ENCODE results near the gene TTLL10.

GRCh38 chr1:1166642-1167397 lies 6.9 kb upstream of the TTLL10 start:
- TF ChIP-seq, protein P1, sequence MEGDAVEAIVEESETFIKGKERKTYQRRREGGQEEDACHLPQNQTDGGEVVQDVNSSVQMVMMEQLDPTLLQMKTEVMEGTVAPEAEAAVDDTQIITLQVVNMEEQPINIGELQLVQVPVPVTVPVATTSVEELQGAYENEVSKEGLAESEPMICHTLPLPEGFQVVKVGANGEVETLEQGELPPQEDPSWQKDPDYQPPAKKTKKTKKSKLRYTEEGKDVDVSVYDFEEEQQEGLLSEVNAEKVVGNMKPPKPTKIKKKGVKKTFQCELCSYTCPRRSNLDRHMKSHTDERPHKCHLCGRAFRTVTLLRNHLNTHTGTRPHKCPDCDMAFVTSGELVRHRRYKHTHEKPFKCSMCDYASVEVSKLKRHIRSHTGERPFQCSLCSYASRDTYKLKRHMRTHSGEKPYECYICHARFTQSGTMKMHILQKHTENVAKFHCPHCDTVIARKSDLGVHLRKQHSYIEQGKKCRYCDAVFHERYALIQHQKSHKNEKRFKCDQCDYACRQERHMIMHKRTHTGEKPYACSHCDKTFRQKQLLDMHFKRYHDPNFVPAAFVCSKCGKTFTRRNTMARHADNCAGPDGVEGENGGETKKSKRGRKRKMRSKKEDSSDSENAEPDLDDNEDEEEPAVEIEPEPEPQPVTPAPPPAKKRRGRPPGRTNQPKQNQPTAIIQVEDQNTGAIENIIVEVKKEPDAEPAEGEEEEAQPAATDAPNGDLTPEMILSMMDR (conservative IDR thresholded peaks at IDR 0.05; ENCODE audit: low read depth, low read length): no peak
- TF ChIP-seq POLR2A (IDR thresholded peaks at IDR 0.05; ENCODE audit: low read depth, low read length) (no peak), FOS (IDR thresholded peaks at IDR 0.05; ENCODE audit: low read depth, low read length) (no peak), MAZ (IDR thresholded peaks at IDR 0.05; ENCODE audit: borderline replicate concordance, low read depth, low read length) (no peak), RFX5 (IDR thresholded peaks at IDR 0.05; ENCODE audit: low read depth, low read length) (no peak), RCOR1 (IDR thresholded peaks at IDR 0.05; ENCODE audit: insufficient replicate concordance, low read length) (no peak), CEBPB (IDR thresholded peaks at IDR 0.05; ENCODE audit: low read depth, low read length) (no peak), RAD21 (IDR thresholded peaks at IDR 0.05; ENCODE audit: low read length) (no peak), NFE2L2 (IDR thresholded peaks at IDR 0.05; ENCODE audit: low read depth, low read length) (no peak), CHD1 (IDR thresholded peaks at IDR 0.05; ENCODE audit: low read depth, low read length) (no peak)
- TF ChIP-seq, protein P2, sequence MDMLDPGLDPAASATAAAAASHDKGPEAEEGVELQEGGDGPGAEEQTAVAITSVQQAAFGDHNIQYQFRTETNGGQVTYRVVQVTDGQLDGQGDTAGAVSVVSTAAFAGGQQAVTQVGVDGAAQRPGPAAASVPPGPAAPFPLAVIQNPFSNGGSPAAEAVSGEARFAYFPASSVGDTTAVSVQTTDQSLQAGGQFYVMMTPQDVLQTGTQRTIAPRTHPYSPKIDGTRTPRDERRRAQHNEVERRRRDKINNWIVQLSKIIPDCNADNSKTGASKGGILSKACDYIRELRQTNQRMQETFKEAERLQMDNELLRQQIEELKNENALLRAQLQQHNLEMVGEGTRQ (IDR thresholded peaks at IDR 0.05; ENCODE audit: low read depth, low read length): no peak
